NK-92 (cell line): Measurements from ENCODE around the gene LILRB5.
"Not testable (repeated sequence)": the region's sequence is repeated elsewhere in the genome, so short reads cannot be mapped to it uniquely, and the experiment has no call there.

Source experiments
- DNase-seq: peaks from one replicate; lab custom pipeline; 2025; ENCODE audit not compliant: unreplicated experiment; lab: John Stamatoyannopoulos, UW

LILRB5 gene

GRCh38 chr19:54245936-54246335 lies 11.1 kb downstream of the LILRB5 start:
- no peak for DNase-seq

GRCh38 chr19:54243809-54244208 lies 13.3 kb downstream of the LILRB5 start:
- not testable (repeated sequence) for DNase-seq

GRCh38 chr19:54242646-54243045 lies 14.4 kb downstream of the LILRB5 start, which contains the start of gene LILRA6:
LILRA6 (minus strand) TSS chr19:54242790.
- not testable (repeated sequence) for DNase-seq

- DNase-seq, result not testable (repeated sequence)
Observed at GRCh38 chr19:54242234-54242633, 14.8 kb downstream of the LILRB5 start.

- not testable (repeated sequence) for DNase-seq
Observed at GRCh38 chr19:54240372-54241336, 16.4 kb downstream of the LILRB5 start.

GRCh38 chr19:54239491-54240371 lies 17.3 kb downstream of the LILRB5 start:
- not testable (repeated sequence) for DNase-seq

GRCh38 chr19:54233941-54234340 lies 23.1 kb downstream of the LILRB5 start:
- DNase-seq, result no peak

- no peak for DNase-seq
Observed at GRCh38 chr19:54231077-54231931, 25.8 kb downstream of the LILRB5 start.

GRCh38 chr19:54230031-54230430 lies 27.0 kb downstream of the LILRB5 start:
- DNase-seq, result no peak

GRCh38 chr19:54229146-54229545 lies 27.9 kb downstream of the LILRB5 start:
- DNase-seq, result no peak

- not testable (repeated sequence) for DNase-seq
Observed at GRCh38 chr19:54224619-54225018, 32.5 kb downstream of the LILRB5 start.

- DNase-seq, result not testable (repeated sequence)
Observed at GRCh38 chr19:54223937-54224281, 33.2 kb downstream of the LILRB5 start.

GRCh38 chr19:54223277-54223936 lies 33.7 kb downstream of the LILRB5 start:
- not testable (repeated sequence) for DNase-seq

GRCh38 chr19:54222474-54223276 lies 34.4 kb downstream of the LILRB5 start, which contains the start of gene LILRB3:
LILRB3 (minus strand) TSS chr19:54223007; CDS start chr19:54222976, 31 bp downstream.
- not testable (repeated sequence) for DNase-seq

GRCh38 chr19:54221947-54222346 lies 35.1 kb downstream of the LILRB5 start:
- not testable (repeated sequence) for DNase-seq

GRCh38 chr19:54219702-54220101 lies 37.4 kb downstream of the LILRB5 start:
- DNase-seq, result not testable (repeated sequence)

- no peak for DNase-seq
Observed at GRCh38 chr19:54218960-54219661, 38.0 kb downstream of the LILRB5 start.

GRCh38 chr19:54218259-54218658 lies 38.8 kb downstream of the LILRB5 start:
- DNase-seq, result no peak
